Epithelial cell of umbilical artery (primary cell): ENCODE results near the gene FNDC1. TPM values are rescaled to one million over a fixed set of nuclear protein-coding genes. Genes with fewer than 3 reads are reported as not detected.

Source experiments
- total RNA-seq: library from RNA; depleted of rRNA; stranded (reverse); fragments of >200 nt; gene quantifications from 2 replicates; pipeline ENCODE4 v1.2.3, GENCODE V29; 2014

Gene FNDC1
- under 0.01 TPM in 1 of 2 replicates, not detected in the other for total RNA-seq

GRCh38 chr6:159169193-159169555 lies at the start of gene FNDC1:
Gene FNDC1 (plus strand): TSS chr6:159169400. CDS start chr6:159169597, 197 bp downstream.

Other genes starting within 250 kb of the FNDC1 start
- 1.3 and 1.5 TPM in 2 replicates for gene RSPH3, start 169.2 kb upstream of the FNDC1 start, total RNA-seq
- gene TAGAP, start 124.4 kb upstream of the FNDC1 start, total RNA-seq, result not detected in 2 replicates